ENCODE measurements around the gene MTF2.
"Not testable (repeated sequence)": the region's sequence is repeated elsewhere in the genome, so short reads cannot be mapped to it uniquely, and the experiment has no call there.

The MTF2 gene

GRCh38 chr1:93078986-93079654 is at the start of gene MTF2:
Gene MTF2, plus strand, starts transcription at chr1:93079283. Its CDS starts 244 bp downstream, at chr1:93079527.
- peak; percentile 98 for DNase-seq (ENCODE audit: low read depth)
- peak within 1 kb of the TSS; percentile 96 for H3K4me3 ChIP-seq (ENCODE audit: low read length)
- TF ChIP-seq CTCF (conservative IDR thresholded peaks at IDR 0.05; ENCODE audit: low read length): no peak

GRCh38 chr1:93029317-93029716 is 49.8 kb upstream of the MTF2 start:
- DNase-seq (ENCODE audit: low read depth): no peak
- no peak overlapping the region for H3K4me3 ChIP-seq (ENCODE audit: low read length)
- no peak for TF ChIP-seq CTCF (conservative IDR thresholded peaks at IDR 0.05; ENCODE audit: low read length)

- H3K4me3 ChIP-seq (ENCODE audit: low read length); DNase-seq (ENCODE audit: low read depth): not testable (repeated sequence)
These were observed 48.9 kb upstream of the MTF2 start for GRCh38 chr1:93030191-93030590.

- TF ChIP-seq CTCF (conservative IDR thresholded peaks at IDR 0.05; ENCODE audit: low read length): no peak
- DNase-seq (ENCODE audit: low read depth): no peak
- H3K4me3 ChIP-seq (ENCODE audit: low read length): no peak overlapping the region
These were observed 47.4 kb upstream of the MTF2 start for GRCh38 chr1:93031711-93032110.

- H3K4me3 ChIP-seq (ENCODE audit: low read length): no peak overlapping the region
- no peak for DNase-seq (ENCODE audit: low read depth)
- TF ChIP-seq CTCF (conservative IDR thresholded peaks at IDR 0.05; ENCODE audit: low read length): no peak
These were observed 46.1 kb upstream of the MTF2 start for GRCh38 chr1:93033029-93033428.

DNA sequence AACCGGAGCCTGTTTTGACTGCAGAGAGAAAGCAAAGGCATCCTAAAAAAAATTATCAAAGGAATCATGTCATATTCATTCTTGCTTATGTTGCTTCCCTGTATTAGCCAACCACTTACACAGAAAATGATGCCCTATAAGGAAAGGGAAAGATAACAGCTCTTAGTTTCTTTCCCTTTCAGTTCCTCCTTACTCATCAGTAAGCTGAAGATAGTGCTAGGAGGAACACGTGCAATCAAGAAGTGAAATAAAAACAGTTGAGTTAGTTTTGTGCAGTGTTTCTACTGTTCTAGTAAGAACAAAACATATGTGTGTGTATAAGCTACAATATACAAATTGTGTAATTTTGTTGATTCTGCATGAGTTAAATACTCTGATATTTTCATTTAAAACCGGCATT is 45.3 kb upstream of the MTF2 start:
- no peak overlapping the region for H3K4me3 ChIP-seq (ENCODE audit: low read length)
- TF ChIP-seq CTCF (conservative IDR thresholded peaks at IDR 0.05; ENCODE audit: low read length): no peak
- DNase-seq (ENCODE audit: low read depth): no peak

DNA sequence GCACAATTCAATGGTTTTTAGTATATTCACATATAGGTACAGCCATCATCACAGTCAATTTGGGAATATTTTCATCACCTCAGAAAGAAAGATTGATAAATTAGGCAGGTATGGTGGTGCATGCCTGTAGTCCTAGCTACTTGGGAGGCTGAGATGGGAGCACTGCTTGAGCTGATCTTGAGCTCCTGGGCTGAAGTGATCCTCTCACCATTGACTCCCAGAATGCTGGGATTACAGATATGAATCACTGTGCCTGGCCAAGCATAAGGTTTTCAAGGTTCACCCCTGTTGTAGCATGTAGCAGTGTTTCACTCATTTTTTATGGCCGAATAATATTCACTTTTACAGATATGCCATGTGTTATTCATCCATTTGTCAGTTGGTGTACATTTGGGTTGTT is 44.7 kb upstream of the MTF2 start:
- H3K4me3 ChIP-seq (ENCODE audit: low read length): no peak overlapping the region
- no peak for TF ChIP-seq CTCF (conservative IDR thresholded peaks at IDR 0.05; ENCODE audit: low read length)
- DNase-seq (ENCODE audit: low read depth): no peak

Measured in AG10803 (cell line).